ENCODE data around the gene SRC.
A peak's percentile ranks its signal among the peaks of the same experiment; 100 is the strongest.

The SRC gene

DNA sequence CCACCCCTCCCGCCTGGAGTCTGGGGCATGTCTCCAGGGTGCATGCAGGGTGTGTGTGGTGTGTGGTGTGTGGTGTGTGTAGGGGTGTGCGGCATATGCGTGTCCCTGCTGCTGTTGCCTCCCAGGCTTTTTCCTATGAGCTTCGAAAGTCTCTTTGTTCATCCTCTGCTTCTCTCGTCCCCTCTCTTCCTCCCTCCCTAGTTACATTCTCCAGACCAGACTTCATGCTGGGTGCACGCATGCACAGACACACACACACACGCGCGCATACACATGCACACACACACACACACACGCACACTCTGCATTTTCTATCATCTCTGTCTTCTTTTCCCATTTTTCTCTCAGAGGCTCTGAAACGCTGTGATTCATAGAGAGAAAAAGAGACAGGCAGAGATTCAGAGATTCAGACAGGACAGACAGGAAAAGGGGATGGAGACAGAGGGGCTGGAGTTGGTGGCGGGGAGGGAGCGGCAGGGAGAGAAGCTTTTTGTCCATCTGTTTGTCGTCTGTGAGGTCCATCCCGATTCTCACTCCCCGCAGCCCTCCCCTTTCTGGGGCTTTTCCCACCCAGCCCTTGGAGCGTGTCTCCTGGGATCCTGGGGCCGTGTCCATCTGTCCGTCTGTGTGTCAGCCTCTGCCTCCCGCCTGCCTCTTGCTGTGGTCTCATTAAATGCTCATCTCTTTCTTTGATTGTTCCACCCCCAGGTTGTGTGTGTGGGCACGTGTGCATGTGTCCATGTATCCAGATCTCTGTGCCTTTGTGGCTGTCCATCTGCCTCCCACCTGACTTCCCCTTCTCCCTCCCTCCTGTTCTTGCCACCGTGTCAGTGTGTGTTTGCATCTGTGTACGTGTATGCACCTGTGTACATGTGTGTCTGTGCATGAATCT, 62.6 kb downstream of the SRC start:
- TF ChIP-seq POLR2AphosphoS5 (IDR thresholded peaks at IDR 0.05; ENCODE audit: low read depth, low read length) (no peak), SIN3A (IDR thresholded peaks at IDR 0.05; ENCODE audit: borderline replicate concordance, insufficient read depth, low read length) (no peak)

DNA sequence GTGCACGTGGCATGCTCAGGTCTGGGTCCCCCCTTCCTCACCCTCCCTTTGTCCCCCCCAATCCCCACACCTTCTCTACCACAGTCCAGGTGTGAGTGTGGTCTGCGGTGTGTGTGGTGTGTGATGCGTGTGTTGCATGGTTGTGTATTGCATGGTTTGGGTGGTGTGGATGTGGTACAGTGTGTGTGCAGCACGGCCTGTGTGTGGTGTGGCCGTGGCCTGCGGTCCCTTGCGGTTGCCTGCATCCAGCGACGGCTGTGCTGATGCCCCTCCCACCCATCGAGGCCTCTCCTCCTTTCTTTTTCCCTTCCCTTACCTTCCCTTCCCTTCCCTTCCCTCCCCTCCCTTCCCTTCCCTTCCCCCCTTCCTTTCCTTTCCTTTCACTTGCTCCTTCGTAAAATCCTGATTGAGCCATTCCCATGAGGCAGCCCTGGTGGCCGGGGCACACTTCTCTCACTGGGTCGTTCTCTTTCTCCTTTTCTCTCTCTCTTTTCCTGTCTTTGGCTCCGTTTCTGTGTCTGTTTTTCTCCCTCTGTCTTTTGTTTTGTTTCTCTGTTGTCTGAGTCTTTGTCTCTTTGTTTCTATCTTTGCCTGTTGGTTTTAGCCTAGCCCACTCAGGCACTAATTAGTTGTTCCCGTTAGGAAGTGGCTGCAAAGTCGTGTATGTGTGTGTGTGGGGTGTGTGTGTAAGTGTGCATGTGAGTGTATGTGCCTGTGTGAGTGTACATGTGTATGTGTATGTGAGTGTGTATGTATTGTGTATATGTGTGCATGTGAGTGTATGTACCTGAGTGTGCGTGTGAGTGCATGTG, 65.7 kb downstream of the SRC start:
- TF ChIP-seq TAF1 (IDR thresholded peaks at IDR 0.05; ENCODE audit: borderline replicate concordance, insufficient read depth, low read length) = no peak
- TF ChIP-seq SIN3A (IDR thresholded peaks at IDR 0.05; ENCODE audit: borderline replicate concordance, insufficient read depth, low read length) = no peak
- peak; percentile 36 for TF ChIP-seq FOXP2 (optimal IDR thresholded peaks at IDR 0.05; ENCODE audit: borderline replicate concordance, extremely low read depth, extremely low read length, insufficient read depth)
- no peak for TF ChIP-seq REST (IDR thresholded peaks at IDR 0.05; ENCODE audit: insufficient read depth in 1 of 2, low read depth in 2 of 2, low read length in 2 of 2)
- no peak for TF ChIP-seq POLR2AphosphoS5 (IDR thresholded peaks at IDR 0.05; ENCODE audit: low read depth, low read length)

GRCh38 chr20:37413023-37413334, 67.0 kb downstream of the SRC start:
- TF ChIP-seq FOXP2 (optimal IDR thresholded peaks at IDR 0.05; ENCODE audit: borderline replicate concordance, extremely low read depth, extremely low read length, insufficient read depth) (no peak), REST (IDR thresholded peaks at IDR 0.05; ENCODE audit: insufficient read depth in 1 of 2, low read depth in 2 of 2, low read length in 2 of 2) (no peak), TAF1 (IDR thresholded peaks at IDR 0.05; ENCODE audit: borderline replicate concordance, insufficient read depth, low read length) (no peak), POLR2AphosphoS5 (IDR thresholded peaks at IDR 0.05; ENCODE audit: low read depth, low read length) (no peak), SIN3A (IDR thresholded peaks at IDR 0.05; ENCODE audit: borderline replicate concordance, insufficient read depth, low read length) (no peak)

GRCh38 chr20:37413379-37413778, 67.4 kb downstream of the SRC start:
- TF ChIP-seq SIN3A (IDR thresholded peaks at IDR 0.05; ENCODE audit: borderline replicate concordance, insufficient read depth, low read length) = no peak
- no peak for TF ChIP-seq FOXP2 (optimal IDR thresholded peaks at IDR 0.05; ENCODE audit: borderline replicate concordance, extremely low read depth, extremely low read length, insufficient read depth)
- no peak for TF ChIP-seq TAF1 (IDR thresholded peaks at IDR 0.05; ENCODE audit: borderline replicate concordance, insufficient read depth, low read length)

DNA sequence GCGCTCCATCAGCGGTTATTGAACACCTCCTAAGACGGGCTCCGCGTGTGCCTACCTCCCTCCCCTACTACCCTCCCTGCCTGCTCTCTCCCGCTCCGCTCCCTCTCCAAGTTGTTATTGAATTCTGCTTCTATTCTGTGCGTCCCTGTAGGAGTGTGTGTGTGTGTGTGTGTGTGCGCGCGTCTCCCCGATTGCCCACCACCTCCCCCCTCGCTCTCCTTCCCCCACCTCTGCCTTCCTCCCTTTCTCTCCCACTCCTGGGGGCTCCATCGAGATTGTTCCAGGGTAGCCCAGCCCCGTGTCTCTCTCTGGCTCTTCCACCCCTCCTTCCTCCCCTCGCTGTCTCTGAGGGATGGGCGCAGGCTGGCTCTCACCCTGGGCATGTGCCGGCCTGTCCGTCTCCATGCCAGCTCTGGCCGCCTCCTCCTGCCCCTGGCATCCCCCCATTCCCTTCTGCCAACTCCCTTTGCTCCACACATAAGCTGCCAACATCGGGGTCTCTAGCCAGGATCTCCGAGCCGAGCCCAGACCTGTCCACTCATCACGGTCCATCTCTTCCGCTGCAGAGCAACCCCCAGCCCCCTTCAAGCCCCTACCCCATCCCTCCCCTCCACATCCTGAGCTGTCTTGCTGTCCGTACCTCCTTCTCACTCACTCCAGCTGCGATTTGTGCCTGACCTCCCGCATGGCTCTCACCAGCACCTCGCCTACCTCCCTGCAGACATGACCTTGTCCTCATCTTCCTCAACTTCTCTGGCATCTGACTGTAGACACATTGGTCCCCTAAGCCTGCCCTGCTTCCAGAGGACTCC, 68.5 kb downstream of the SRC start:
- TF ChIP-seq FOXP2 (optimal IDR thresholded peaks at IDR 0.05; ENCODE audit: borderline replicate concordance, extremely low read depth, extremely low read length, insufficient read depth) (no peak), REST (IDR thresholded peaks at IDR 0.05; ENCODE audit: insufficient read depth in 1 of 2, low read depth in 2 of 2, low read length in 2 of 2) (no peak), TAF1 (IDR thresholded peaks at IDR 0.05; ENCODE audit: borderline replicate concordance, insufficient read depth, low read length) (no peak), SIN3A (IDR thresholded peaks at IDR 0.05; ENCODE audit: borderline replicate concordance, insufficient read depth, low read length) (no peak), POLR2AphosphoS5 (IDR thresholded peaks at IDR 0.05; ENCODE audit: low read depth, low read length) (no peak)
